AG04449 (cell line): Measurements from ENCODE around the gene KNTC1.
"Not testable (repeated sequence)": the region's sequence is repeated elsewhere in the genome, so short reads cannot be mapped to it uniquely, and the experiment has no call there.

Source experiments
- CTCF ChIA-PET: fragments of 350-600 bp; formaldehyde crosslinking; extraction: SDS; loops from one replicate; lab custom pipeline; 2021; ENCODE audit warnings: antibody characterized with exemption; lab: Yijun Ruan, JAX
- POLR2A ChIA-PET: fragments of 400-600, 350-600 bp; formaldehyde crosslinking; extraction: SDS; loops from one replicate; lab custom pipeline; 2020; ENCODE audit warnings: antibody characterized with exemption, inconsistent platforms; lab: Yijun Ruan, JAX
- DNase-seq: peaks from one replicate; pipeline ENCODE4 v3.0.0-alpha.2; 2010; ENCODE audit warnings: low read depth, low spot score
- H3K4me3 ChIP-seq: 2 replicates; pipeline ENCODE4 v1.5.1; 2011; ENCODE audit warnings: low read depth, mild to moderate bottlenecking, control low read depth, low read length
- CTCF ChIP-seq: IDR thresholded peaks from one replicate; pipeline ENCODE4 v1.5.1; 2011; ENCODE audit warnings: mild to moderate bottlenecking, moderate library complexity, low read length, control low read depth, inconsistent platforms; ENCODE audit not compliant: insufficient read depth; ENCODE audit errors: missing control alignments

Gene KNTC1

GRCh38 chr12:122590990-122591389 is 63.9 kb downstream of the KNTC1 start:
- no peak for TF ChIP-seq CTCF

GRCh38 chr12:122591966-122592365 is 64.9 kb downstream of the KNTC1 start:
- DNase-seq, H3K4me3 ChIP-seq, POLR2A ChIA-PET: not testable (repeated sequence)
- CTCF ChIA-PET = interaction anchor here (1.3 kb wide), 1 partner anchor 45 kb away, joined by 4 read pairs; no protein-coding TSS in a partner anchor

More at GRCh38 chr12:122590990-122591389, 63.9 kb downstream of the KNTC1 start:
- no peak for DNase-seq
- ChIA-PET POLR2A (no interaction called here), CTCF (no interaction called here)
- H3K4me3 ChIP-seq = no peak overlapping the region

- H3K4me3 ChIP-seq, POLR2A ChIA-PET, DNase-seq: not testable (repeated sequence)
- CTCF ChIA-PET = interaction anchor here (1.3 kb wide), 1 partner anchor 45 kb away, joined by 4 read pairs; no protein-coding TSS in a partner anchor
Measured at GRCh38 chr12:122592543-122592942, 65.5 kb downstream of the KNTC1 start.

GRCh38 chr12:122593910-122594309 is 66.9 kb downstream of the KNTC1 start:
- ChIA-PET POLR2A (no interaction called here), CTCF (no interaction called here)
- no peak overlapping the region for H3K4me3 ChIP-seq
- DNase-seq = no peak
- TF ChIP-seq CTCF = no peak

- ChIA-PET POLR2A (no interaction called here), CTCF (no interaction called here)
Measured at GRCh38 chr12:122596838-122597237, 69.8 kb downstream of the KNTC1 start.

GRCh38 chr12:122602456-122602855 is 75.4 kb downstream of the KNTC1 start:
- no peak for TF ChIP-seq CTCF
- DNase-seq = no peak
- ChIA-PET POLR2A (no interaction called here), CTCF (interaction anchor here (1.6 kb wide), 1 partner anchor 37 kb away, joined by 3 read pairs; no protein-coding TSS in a partner anchor)
- H3K4me3 ChIP-seq = no peak overlapping the region

More at GRCh38 chr12:122596838-122597237, 69.8 kb downstream of the KNTC1 start:
- no peak overlapping the region for H3K4me3 ChIP-seq
- DNase-seq = no peak
- TF ChIP-seq CTCF = no peak

- CTCF ChIA-PET = interaction anchor here (0.7 to 0.9 kb wide), 2 partner anchors 32 to 148 kb away, joined by 3 read pairs; partner anchors contain the start of gene DENR
- DNase-seq = no peak
Measured at GRCh38 chr12:122604993-122605392, 77.9 kb downstream of the KNTC1 start.

More at GRCh38 chr12:122604993-122605392, 77.9 kb downstream of the KNTC1 start:
- no peak overlapping the region for H3K4me3 ChIP-seq
- no peak for TF ChIP-seq CTCF
- POLR2A ChIA-PET = no interaction called here
